CD4-positive, alpha-beta T cell (primary cell): ENCODE results near the gene CHID1. TPM values are rescaled to one million over a fixed set of nuclear protein-coding genes. Genes with fewer than 3 reads are reported as not detected.

Experiments
- ATAC-seq: fragments of 200-7000 bp; cut with Tn5 transposase; one replicate; pipeline ENCODE4 v1.10.0; 2022; ENCODE audit warnings: mild to moderate bottlenecking; ENCODE audit not compliant: poor library complexity
- CTCF ChIA-PET: fragments of 350-600 bp; sonication (Branson Sonifier 250); formaldehyde crosslinking; loops from one replicate; lab custom pipeline; 2021; ENCODE audit warnings: antibody characterized with exemption, inconsistent platforms; lab: Charles Lee
- POLR2A ChIA-PET: fragments of 350-600 bp; sonication (Branson Sonifier 250); formaldehyde crosslinking; loops from one replicate; lab custom pipeline; 2021; ENCODE audit warnings: antibody characterized with exemption, inconsistent platforms; lab: Charles Lee
- DNase-seq, 14 experiments: peaks; one replicate each; pipeline ENCODE4 v3.0.0-alpha.2; 2013 to 2020; ENCODE audit warnings: mixed read lengths in 2 of 14
- H3K27ac ChIP-seq, 2 donors: one replicate each; pipeline versions ENCODE4 v1.5.1 to v1.7.0; 2013; ENCODE audit warnings: low read length in 2 of 2, low read depth in 1 of 2, mild to moderate bottlenecking in 1 of 2
- H3K27me3 ChIP-seq, 2 experiments: 1 replicate in 1 of 2; 2 replicates in 1 of 2; pipeline versions ENCODE4 v1.6.1 to v1.7.0; 2013; ENCODE audit warnings: low read length in 2 of 2, control low read depth in 1 of 2, mild to moderate bottlenecking in 1 of 2, moderate library complexity in 1 of 2; ENCODE audit not compliant: insufficient read depth in 2 of 2, control insufficient read depth in 1 of 2
- H3K36me3 ChIP-seq: one replicate; pipeline ENCODE4 v1.6.1; 2013; ENCODE audit warnings: low read length, control low read depth; ENCODE audit not compliant: insufficient read depth
- H3K4me1 ChIP-seq: one replicate; pipeline ENCODE4 v1.6.1; 2013; ENCODE audit warnings: low read length, control low read depth; ENCODE audit not compliant: insufficient read depth
- H3K4me3 ChIP-seq: one replicate; pipeline ENCODE4 v1.5.1; 2013; ENCODE audit warnings: mild to moderate bottlenecking, low read length, moderate library complexity
- H3K9me3 ChIP-seq, 2 experiments: 1 replicate in 1 of 2; 2 replicates in 1 of 2; pipeline versions ENCODE4 v1.6.1 to v1.7.0; 2013; ENCODE audit warnings: low read length in 2 of 2, mild to moderate bottlenecking in 2 of 2, control low read depth in 1 of 2, moderate library complexity in 1 of 2; ENCODE audit not compliant: control insufficient read depth in 1 of 2, insufficient read depth in 1 of 2
- H3K27ac Mint-ChIP-seq: one replicate; pipeline ENCODE4 v1.8.0; 2020; ENCODE audit warnings: mixed read lengths
- H3K27me3 Mint-ChIP-seq: one replicate; pipeline ENCODE4 v1.8.0; 2021; ENCODE audit warnings: mixed read lengths
- H3K36me3 Mint-ChIP-seq: one replicate; pipeline ENCODE4 v1.8.0; 2021; ENCODE audit warnings: low read depth, mixed read lengths
- H3K4me1 Mint-ChIP-seq: one replicate; pipeline ENCODE4 v1.8.0; 2021; ENCODE audit warnings: low read depth, mixed read lengths
- H3K4me3 Mint-ChIP-seq: one replicate; pipeline ENCODE4 v1.8.0; 2020; ENCODE audit warnings: mild to moderate bottlenecking, mixed read lengths
- H3K9me3 Mint-ChIP-seq: one replicate; pipeline ENCODE4 v1.8.0; 2020; ENCODE audit warnings: mixed read lengths
- intact Hi-C, 2 experiments: fragments of 100-400 bp; cut with DNase I in 1 of 2; cut with micrococcal nuclease in 1 of 2; formaldehyde crosslinking; loops; one replicate each; pipeline versions ENCODE4 v1.15.1 to v1.9.0; 2023 to 2025; cut with DNase I, micrococcal nuclease
- total RNA-seq, 174 experiments: library from RNA in 2 of 174; stranded (reverse) in 2 of 174; gene quantifications; one replicate each; pipeline ENCODE4 v1.2.3 and lab custom pipeline; 2021 to 2026
- TF ChIP-seq, protein P1 (sequence below): fragments of 200-600 bp; IDR thresholded peaks from one replicate; pipeline ENCODE4 v1.8.0; 2022; ENCODE audit warnings: antibody characterized with exemption, mild to moderate bottlenecking

The CHID1 gene
- total RNA-seq, 2 experiments from 2014 or later, result 17.1 to 22.8 TPM

DNA sequence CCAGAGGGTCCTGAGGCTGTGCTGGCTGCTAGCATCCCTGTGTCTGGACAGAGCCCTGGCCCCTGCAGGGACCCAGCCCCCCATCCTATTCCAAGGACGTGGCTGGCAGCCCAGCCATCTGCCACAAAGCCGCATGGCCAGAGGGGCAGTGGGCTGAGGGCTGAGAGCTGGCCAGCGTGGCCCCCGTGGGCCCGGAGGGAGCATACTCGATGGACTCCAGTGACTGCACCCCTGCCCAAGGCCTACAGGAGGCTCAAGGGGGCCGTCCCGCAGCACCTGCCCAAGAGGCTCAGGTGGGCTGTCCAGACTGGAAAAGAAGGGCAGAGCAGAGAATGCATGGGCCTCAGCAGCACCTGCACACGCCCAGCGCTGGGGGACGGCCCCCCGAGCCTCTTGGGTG, 54.8 kb downstream of the CHID1 start:
- no peaks in the 10 kb centered on the region for H3K4me1 ChIP-seq
- no peaks in the 10 kb centered on the region for H3K27me3 ChIP-seq
- H3K36me3 Mint-ChIP-seq, result no peaks in the 10 kb centered on the region
- H3K27me3 Mint-ChIP-seq, result no peaks in the 10 kb centered on the region
- no peaks in the 10 kb centered on the region for H3K9me3 Mint-ChIP-seq
- ATAC-seq (no peak), DNase-seq (no peak)
- intact Hi-C loops, result no loop called here
- H3K27ac Mint-ChIP-seq, result no peak overlapping the region
- H3K27ac ChIP-seq, result no peak overlapping the region
- ChIA-PET POLR2A (no interaction called here), CTCF (no interaction called here)
- TF ChIP-seq, protein P1, sequence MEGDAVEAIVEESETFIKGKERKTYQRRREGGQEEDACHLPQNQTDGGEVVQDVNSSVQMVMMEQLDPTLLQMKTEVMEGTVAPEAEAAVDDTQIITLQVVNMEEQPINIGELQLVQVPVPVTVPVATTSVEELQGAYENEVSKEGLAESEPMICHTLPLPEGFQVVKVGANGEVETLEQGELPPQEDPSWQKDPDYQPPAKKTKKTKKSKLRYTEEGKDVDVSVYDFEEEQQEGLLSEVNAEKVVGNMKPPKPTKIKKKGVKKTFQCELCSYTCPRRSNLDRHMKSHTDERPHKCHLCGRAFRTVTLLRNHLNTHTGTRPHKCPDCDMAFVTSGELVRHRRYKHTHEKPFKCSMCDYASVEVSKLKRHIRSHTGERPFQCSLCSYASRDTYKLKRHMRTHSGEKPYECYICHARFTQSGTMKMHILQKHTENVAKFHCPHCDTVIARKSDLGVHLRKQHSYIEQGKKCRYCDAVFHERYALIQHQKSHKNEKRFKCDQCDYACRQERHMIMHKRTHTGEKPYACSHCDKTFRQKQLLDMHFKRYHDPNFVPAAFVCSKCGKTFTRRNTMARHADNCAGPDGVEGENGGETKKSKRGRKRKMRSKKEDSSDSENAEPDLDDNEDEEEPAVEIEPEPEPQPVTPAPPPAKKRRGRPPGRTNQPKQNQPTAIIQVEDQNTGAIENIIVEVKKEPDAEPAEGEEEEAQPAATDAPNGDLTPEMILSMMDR, result no peak
- H3K36me3 ChIP-seq, result no peaks in the 10 kb centered on the region
- no peak overlapping the region for H3K4me3 ChIP-seq
- peaks cover 0 to 10% of the 10 kb centered on the region in 2 experiments for H3K9me3 ChIP-seq
- no peak overlapping the region for H3K4me3 Mint-ChIP-seq
- no peaks in the 10 kb centered on the region for H3K4me1 Mint-ChIP-seq

DNA sequence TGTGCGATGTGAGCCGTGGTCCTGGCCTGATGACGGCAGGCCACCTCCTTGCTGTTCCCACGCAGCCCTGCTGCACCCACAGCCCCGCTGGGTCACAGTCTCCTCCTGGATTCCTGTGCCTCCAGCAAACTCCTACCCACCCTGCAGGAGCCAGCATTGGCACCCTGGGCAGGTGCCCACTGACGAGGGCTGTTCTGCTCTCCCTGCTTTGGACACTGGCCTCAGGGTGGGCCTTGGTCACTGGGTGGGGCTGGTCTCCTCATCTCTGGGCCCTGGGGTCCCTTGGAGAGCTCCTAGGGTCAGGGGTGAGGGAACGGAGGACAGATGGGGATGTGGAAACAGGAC, 55.3 kb downstream of the CHID1 start:
- Histone ChIP-seq H3K4me3 (no peak overlapping the region), H3K9me3 (peaks cover 0 to 12% of the 10 kb centered on the region in 2 experiments), H3K36me3 (no peaks in the 10 kb centered on the region), H3K27me3 (peaks cover 0 to 3% of the 10 kb centered on the region in 2 experiments), H3K27ac (no peak overlapping the region), H3K4me1 (no peaks in the 10 kb centered on the region)
- H3K36me3 Mint-ChIP-seq, result no peaks in the 10 kb centered on the region
- H3K9me3 Mint-ChIP-seq, result no peaks in the 10 kb centered on the region
- CTCF ChIA-PET, result no interaction called here
- H3K27ac Mint-ChIP-seq, result no peak overlapping the region
- ATAC-seq (no peak), DNase-seq (no peak)
- TF ChIP-seq, protein P1, result no peak
- intact Hi-C loops, result no loop called here
- POLR2A ChIA-PET, result no interaction called here
- no peaks in the 10 kb centered on the region for H3K4me1 Mint-ChIP-seq
- H3K27me3 Mint-ChIP-seq, result no peaks in the 10 kb centered on the region
- H3K4me3 Mint-ChIP-seq, result no peak overlapping the region

- H3K36me3 ChIP-seq, result no peaks in the 10 kb centered on the region
- intact Hi-C loops, result no loop called here
- Mint-ChIP-seq H3K4me3 (no peak overlapping the region), H3K36me3 (no peaks in the 10 kb centered on the region), H3K27me3 (no peaks in the 10 kb centered on the region), H3K4me1 (no peaks in the 10 kb centered on the region), H3K27ac (no peak overlapping the region), H3K9me3 (no peaks in the 10 kb centered on the region)
- TF ChIP-seq, protein P1, result no peak
- CTCF ChIA-PET, result no interaction called here
- H3K9me3 ChIP-seq, result peaks cover 0 to 10% of the 10 kb centered on the region in 2 experiments
- no peak overlapping the region for H3K27ac ChIP-seq
- H3K4me1 ChIP-seq, result no peaks in the 10 kb centered on the region
- DNase-seq (no peak), ATAC-seq (no peak)
- POLR2A ChIA-PET, result no interaction called here
- no peak overlapping the region for H3K4me3 ChIP-seq
- peaks cover 0 to 7% of the 10 kb centered on the region in 2 experiments for H3K27me3 ChIP-seq
Observed at GRCh38 chr11:854601-855329, 55.8 kb downstream of the CHID1 start.
